H1 (cell line): ENCODE data around the gene MYH8. TPM values are rescaled to one million over a fixed set of nuclear protein-coding genes. Genes with fewer than 3 reads are reported as not detected.

Experiments used
- POLR2A ChIP-seq, 2 experiments: IDR thresholded peaks; 1 replicate in 1 of 2; 2 replicates in 1 of 2; pipeline ENCODE4 v1.6.1; 2011; ENCODE audit warnings: low read depth in 2 of 2, low read length in 2 of 2, mild to moderate bottlenecking in 2 of 2; ENCODE audit errors: control extremely low read depth in 1 of 2
- polyA plus RNA-seq, 7 experiments: library from polyadenylated mRNA; depleted of rRNA in 3 of 7; stranded (reverse) in 5 of 7; unstranded in 2 of 7; fragments of >200 nt in 5 of 7; fragments of 200-250 nt in 2 of 7; gene quantifications; 1 replicate in 5 of 7; 2 replicates in 1 of 7; 4 replicates in 1 of 7; pipeline versions ENCODE4 v1.2.1 to v1.2.3, GENCODE V29; 2011 to 2013; ENCODE audit warnings: missing spikeins in 2 of 7, mixed read lengths in 2 of 7
- total RNA-seq: library from RNA; stranded (reverse); fragmentation: NEBNext Ultra II Directional; extraction: Animal tissue kit (Norgen Biotek cat#: 25700); gene quantifications from 2 replicates; pipeline ENCODE4 v1.2.1, GENCODE V29; 2021

Gene MYH8
- total and polyA plus RNA-seq, 2 of the 8 experiments (the other 6 are each of a cell fraction or from before 2014, with no cell fraction given), result not detected

GRCh38 chr17:10428781-10429180, 7.0 kb upstream of the MYH8 start (continued):
- TF ChIP-seq POLR2A (IDR thresholded peaks at IDR 0.05; ENCODE audit: control extremely low read depth in 1 of 2, low read depth in 2 of 2, low read length in 2 of 2), result no peak
